ENCODE data around the gene SIPA1L3. TPM values are rescaled to one million over a fixed set of nuclear protein-coding genes. Genes with fewer than 3 reads are reported as not detected.

SIPA1L3 gene
- total and polyA plus RNA-seq, 10 of the 15 experiments (the other 5 are each of a cell fraction or from before 2014, with no cell fraction given): 0.24 to 66.2 (median 19.1) TPM

GRCh38 chr19:38218204-38218603, 311.2 kb downstream of the SIPA1L3 start:
- 0 out of 4 replicates have a peak, but pooled peaks cover 0 to 1% of the 10 kb centered on the region in 2 experiments for H3K27me3 ChIP-seq (replicated peaks in 1 of 2; ENCODE audit: control insufficient read depth in 2 of 2, insufficient read depth in 2 of 2, low read length in 1 of 2)
- no peaks in the 10 kb centered on the region for H4K20me1 ChIP-seq (ENCODE audit: control insufficient read depth, insufficient read depth)
- no peak overlapping the region for H3K9ac ChIP-seq (ENCODE audit: control insufficient read depth, insufficient read depth, low read length)
- CTCF ChIA-PET: no interaction called here
- WGBS (ENCODE audit: insufficient coverage, insufficient replicate concordance, low lambda C conversion rate, missing lambda C conversion rate): 76% methylated on average over 3 of the region's 3 CpGs
- intact Hi-C loops (cut with micrococcal nuclease; ENCODE audit: unreplicated experiment): no loop called here
- POLR2A ChIA-PET: no interaction called here
- in situ Hi-C loops (cut with MboI): no loop called here
- DNase-seq (ENCODE audit: low read depth, low spot score) (no peak), ATAC-seq (no peak), FAIRE-seq (no peak)
- SMC1A ChIA-PET (ENCODE audit: uncharacterized antibody, unreplicated experiment): no interaction called here
- TF ChIP-seq KDM1A (IDR thresholded peaks at IDR 0.05; ENCODE audit: borderline replicate concordance) (no peak), PAX5 (IDR thresholded peaks at IDR 0.05; ENCODE audit: borderline replicate concordance, low read depth, low read length) (no peak), CHD1 (IDR thresholded peaks at IDR 0.05; ENCODE audit: low read depth, low read length) (no peak), KAT2A (conservative IDR thresholded peaks at IDR 0.05; ENCODE audit: control insufficient read depth, low read depth, low read length) (no peak), EGR1 (IDR thresholded peaks at IDR 0.05; ENCODE audit: borderline replicate concordance in 1 of 2, low read depth in 2 of 2, low read length in 2 of 2) (no peak), EED (IDR thresholded peaks at IDR 0.05; ENCODE audit: low read depth) (no peak), PML (IDR thresholded peaks at IDR 0.05; ENCODE audit: low read length) (no peak), E2F8 (IDR thresholded peaks at IDR 0.05; ENCODE audit: low read depth, partially characterized antibody) (no peak), YBX1 (IDR thresholded peaks at IDR 0.05) (no peak), USF1 (IDR thresholded peaks at IDR 0.05; ENCODE audit: borderline replicate concordance, extremely low read length, insufficient read depth, low read depth, low read length) (no peak), CBX5 (IDR thresholded peaks at IDR 0.05; ENCODE audit: low read depth) (no peak)
- no peaks in the 10 kb centered on the region for H3K36me3 ChIP-seq (ENCODE audit: control insufficient read depth in 2 of 2, insufficient read depth in 2 of 2, low read length in 1 of 2)
- no peaks in the 10 kb centered on the region for H3K9me3 ChIP-seq (replicated peaks; ENCODE audit: control insufficient read depth, insufficient read depth, low read length)
- no peak overlapping the region for H3K4me2 ChIP-seq (ENCODE audit: control insufficient read depth, insufficient read depth)
- BruUV-seq (replicated peaks): no TSS peak
- peaks cover 11% of the 10 kb centered on the region for H3K4me1 ChIP-seq (ENCODE audit: control insufficient read depth, insufficient read depth, low read length)
- H3K79me2 ChIP-seq (ENCODE audit: control insufficient read depth, insufficient read depth, low read length): no peaks in the 10 kb centered on the region
- RAD21 ChIA-PET (ENCODE audit: unreplicated experiment): no interaction called here
- H2AFZ ChIP-seq (ENCODE audit: control insufficient read depth, low read depth, low read length): no peak overlapping the region
- no peak overlapping the region for H3K4me3 ChIP-seq
- no peak overlapping the region for H3K27ac ChIP-seq (ENCODE audit: control insufficient read depth, insufficient read depth)

All from GM12878 (cell line).